H1 (cell line): Measurements from ENCODE around the gene RAD9A. TPM values are rescaled to one million over a fixed set of nuclear protein-coding genes. Genes with fewer than 3 reads are reported as not detected.

Experiments
- NANOG ChIP-seq: IDR thresholded peaks from 2 replicates; pipeline ENCODE4 v1.6.1; 2011; ENCODE audit warnings: low read length, low read depth, mild to moderate bottlenecking, inconsistent platforms; ENCODE audit not compliant: insufficient read depth, poor library complexity, severe bottlenecking
- SP1 ChIP-seq: IDR thresholded peaks from 2 replicates; pipeline ENCODE4 v1.6.1; 2011; ENCODE audit warnings: low read depth, low read length
- polyA plus RNA-seq, 7 experiments: library from polyadenylated mRNA; depleted of rRNA in 3 of 7; stranded (reverse) in 5 of 7; unstranded in 2 of 7; fragments of >200 nt in 5 of 7; fragments of 200-250 nt in 2 of 7; gene quantifications; 1 replicate in 5 of 7; 2 replicates in 1 of 7; 4 replicates in 1 of 7; pipeline versions ENCODE4 v1.2.1 to v1.2.3, GENCODE V29; 2011 to 2013; ENCODE audit warnings: missing spikeins in 2 of 7, mixed read lengths in 2 of 7
- total RNA-seq: library from RNA; stranded (reverse); fragmentation: NEBNext Ultra II Directional; extraction: Animal tissue kit (Norgen Biotek cat#: 25700); gene quantifications from 2 replicates; pipeline ENCODE4 v1.2.1, GENCODE V29; 2021

Gene RAD9A
- total and polyA plus RNA-seq, 2 of the 8 experiments (the other 6 are each of a cell fraction or from before 2014, with no cell fraction given), result 22.2 to 25.5 TPM

DNA sequence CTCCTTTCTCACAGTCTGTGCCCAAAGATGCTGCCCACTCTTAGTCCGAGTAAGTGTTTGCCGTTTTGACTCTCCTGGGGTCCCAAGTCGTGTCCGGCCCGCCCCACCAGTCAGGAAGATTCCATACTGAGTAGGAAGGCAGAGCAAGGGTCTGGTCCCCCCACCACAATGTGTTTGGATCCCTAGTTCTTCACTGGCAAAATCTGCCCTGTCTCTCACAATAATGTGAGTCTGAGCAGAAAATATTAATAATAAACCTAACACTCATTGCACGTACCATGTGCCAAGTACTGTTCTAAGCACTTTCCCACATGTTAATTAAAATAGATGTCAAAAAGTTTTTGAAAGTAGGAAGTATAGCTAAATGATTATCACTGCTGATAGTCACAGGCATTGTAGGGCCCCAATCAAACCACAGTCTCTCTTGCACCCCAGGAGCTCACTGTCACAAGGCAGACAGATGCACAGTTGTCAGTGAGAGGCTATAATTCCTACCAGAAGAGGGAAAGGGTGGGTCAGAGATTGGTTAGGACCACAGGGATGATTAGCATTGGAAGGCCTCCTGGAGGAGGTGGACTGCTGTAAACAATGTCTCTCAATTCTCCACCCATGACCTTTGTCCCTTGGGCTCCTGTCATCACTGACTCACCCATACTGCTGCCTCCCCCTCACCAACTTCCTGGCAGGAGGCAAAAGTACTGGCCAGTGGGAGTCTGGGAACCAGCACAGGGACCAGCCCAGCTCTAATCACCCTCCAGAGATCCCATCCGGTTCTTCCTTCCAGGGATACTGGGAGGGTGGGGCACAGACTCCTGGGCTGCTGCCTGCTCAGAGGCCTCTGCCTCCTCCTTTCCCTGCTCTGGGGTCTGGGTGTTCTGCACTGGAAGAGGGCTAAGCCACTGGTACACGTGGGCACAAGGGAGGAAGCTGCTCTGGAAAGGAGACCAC is 37.4 kb upstream of the RAD9A start (continued):
- no peak for TF ChIP-seq NANOG
- TF ChIP-seq SP1, result no peak
